ENCODE data around the gene ZNRF2.
"Not testable (repeated sequence)": the region's sequence is repeated elsewhere in the genome, so short reads cannot be mapped to it uniquely, and the experiment has no call there.

ZNRF2 gene

DNA sequence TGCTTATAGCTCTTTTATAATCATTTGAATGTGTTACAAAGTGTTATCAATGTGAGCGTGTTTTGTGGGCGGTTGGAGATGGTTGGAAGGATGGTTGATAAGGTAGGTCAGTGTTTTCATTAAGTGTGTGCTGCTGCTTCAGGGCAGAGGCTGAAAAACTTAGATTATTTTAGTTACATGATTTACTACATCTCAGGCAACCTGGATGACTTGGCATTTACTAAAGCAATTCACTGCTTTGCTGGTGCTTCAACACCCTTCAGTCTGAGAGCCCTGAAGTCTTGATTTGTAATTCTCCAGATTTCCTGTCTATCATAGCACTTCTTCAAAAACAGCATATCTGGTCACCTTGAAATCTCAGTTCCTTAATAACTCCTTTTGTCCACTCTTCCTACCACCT lies 11.9 kb downstream of the ZNRF2 start:
- H3K9ac ChIP-seq, H3K4me3 ChIP-seq, H3K27me3 ChIP-seq: not testable (repeated sequence)
- Histone ChIP-seq H3K9me3 (replicated peaks in 1 of 11) (peaks cover 0 to 24% (median 15%) of the 10 kb centered on the region in 11 experiments; a peak in 12 of 22 replicates), H3K27ac (peak overlapping the region in 1 of 11 experiments; percentile 25; a peak in 1 of 22 replicates), H4K20me1 (peaks cover 5 to 100% (median 13%) of the 10 kb centered on the region in 11 experiments; a peak in 16 of 22 replicates), H3K4me1 (peaks cover 6 to 74% (median 26%) of the 10 kb centered on the region in 10 experiments), H3K4me2 (peak overlapping the region in 5 of 11 experiments; percentile 9 to 48 (median 29); a peak in 6 of 22 replicates), H3K36me3 (peaks cover 0 to 22% (median 4%) of the 10 kb centered on the region in 11 experiments; a peak in 7 of 22 replicates)

DNA sequence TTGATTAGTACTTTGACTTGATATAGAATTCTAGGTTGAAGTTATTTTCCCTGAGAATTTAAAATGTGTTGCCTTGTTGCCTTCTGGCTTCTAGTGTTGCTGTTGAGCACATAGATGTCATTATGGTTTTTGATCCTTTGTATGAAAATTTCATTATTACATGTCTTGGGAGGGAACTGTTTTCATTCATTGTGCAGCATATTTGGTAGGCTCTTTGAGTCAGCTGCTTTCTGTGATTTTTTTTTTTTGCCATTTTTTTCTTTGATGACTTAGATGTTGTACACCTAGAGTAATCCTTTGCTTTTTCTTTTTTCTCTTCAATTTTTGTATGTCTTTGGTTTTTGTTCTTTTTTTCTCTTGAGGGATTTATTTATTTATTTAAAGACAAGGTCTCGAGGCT lies 13.1 kb downstream of the ZNRF2 start:
- not testable (repeated sequence) for H3K4me2 ChIP-seq, H3K27me3 ChIP-seq, H3K27ac ChIP-seq, H3K9ac ChIP-seq, H3K4me3 ChIP-seq
- peaks cover 0 to 25% (median 15%) of the 10 kb centered on the region in 11 experiments; a peak in 12 of 22 replicates for H3K9me3 ChIP-seq (replicated peaks in 1 of 11)
- H4K20me1 ChIP-seq = peaks cover 5 to 100% (median 13%) of the 10 kb centered on the region in 11 experiments; a peak in 16 of 22 replicates
- H3K36me3 ChIP-seq = peaks cover 0 to 22% (median 4%) of the 10 kb centered on the region in 11 experiments; a peak in 7 of 22 replicates
- H3K4me1 ChIP-seq = peaks cover 5 to 79% (median 21%) of the 10 kb centered on the region in 10 experiments; a peak in 19 of 20 replicates

DNA sequence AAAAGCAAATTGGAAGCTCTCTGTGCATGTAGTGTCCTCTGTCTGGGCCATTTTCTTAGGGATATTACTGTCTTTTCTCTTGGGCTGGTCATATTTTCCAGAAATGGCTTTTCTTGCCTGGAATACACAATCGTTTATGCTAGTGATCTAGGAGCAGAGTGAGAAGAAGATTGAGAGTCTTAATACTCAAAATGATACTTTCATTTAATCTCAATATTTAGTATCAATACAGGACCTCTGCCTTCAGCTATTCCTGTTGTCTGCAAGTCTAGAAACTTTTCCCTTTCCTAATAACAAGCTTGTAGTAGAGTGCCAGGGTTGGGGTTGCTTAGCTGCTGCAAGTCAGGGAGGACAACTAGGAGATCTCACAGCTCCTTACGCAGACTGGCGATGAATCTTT lies 14.0 kb downstream of the ZNRF2 start:
- H3K9ac ChIP-seq, H3K4me2 ChIP-seq, H3K4me3 ChIP-seq, H3K27ac ChIP-seq, H3K27me3 ChIP-seq: not testable (repeated sequence)
- Histone ChIP-seq H3K4me1 (peaks cover 5 to 79% (median 17%) of the 10 kb centered on the region in 10 experiments; a peak in 18 of 20 replicates), H3K36me3 (peaks cover 0 to 27% (median 6%) of the 10 kb centered on the region in 11 experiments; a peak in 8 of 22 replicates), H4K20me1 (peaks cover 5 to 100% (median 14%) of the 10 kb centered on the region in 11 experiments; a peak in 16 of 22 replicates), H3K9me3 (replicated peaks in 1 of 11) (peaks cover 0 to 30% (median 15%) of the 10 kb centered on the region in 11 experiments; a peak in 12 of 22 replicates)

- no peak overlapping the region for H3K4me2 ChIP-seq
- peaks cover 0 to 45% (median 23%) of the 10 kb centered on the region in 11 experiments; a peak in 14 of 22 replicates for H3K9me3 ChIP-seq (replicated peaks in 1 of 11)
- no peak overlapping the region for H3K4me3 ChIP-seq
- peaks cover 0 to 100% (median 7%) of the 10 kb centered on the region in 11 experiments; a peak in 12 of 22 replicates for H4K20me1 ChIP-seq
- no peak overlapping the region for H3K9ac ChIP-seq
- TF ChIP-seq Cebpa-rat (IDR thresholded peaks at IDR 0.05) = no peak
- peaks cover 0 to 26% (median 8%) of the 10 kb centered on the region in 11 experiments; a peak in 9 of 22 replicates for H3K36me3 ChIP-seq
- no peaks in the 10 kb centered on the region for H3K27me3 ChIP-seq
- peaks cover 0 to 64% (median 0%) of the 10 kb centered on the region in 10 experiments; a peak in 7 of 20 replicates for H3K4me1 ChIP-seq
- H3K27ac ChIP-seq = no peak overlapping the region
Observed at GRCh38 chr7:30301751-30302150, 17.4 kb downstream of the ZNRF2 start.

GRCh38 chr7:30302656-30303311 lies 18.4 kb downstream of the ZNRF2 start:
- Histone ChIP-seq H3K4me2 (peak overlapping the region in 1 of 11 experiments; percentile 20; a peak in 1 of 22 replicates), H4K20me1 (peaks cover 0 to 100% (median 7%) of the 10 kb centered on the region in 11 experiments; a peak in 12 of 22 replicates)

DNA sequence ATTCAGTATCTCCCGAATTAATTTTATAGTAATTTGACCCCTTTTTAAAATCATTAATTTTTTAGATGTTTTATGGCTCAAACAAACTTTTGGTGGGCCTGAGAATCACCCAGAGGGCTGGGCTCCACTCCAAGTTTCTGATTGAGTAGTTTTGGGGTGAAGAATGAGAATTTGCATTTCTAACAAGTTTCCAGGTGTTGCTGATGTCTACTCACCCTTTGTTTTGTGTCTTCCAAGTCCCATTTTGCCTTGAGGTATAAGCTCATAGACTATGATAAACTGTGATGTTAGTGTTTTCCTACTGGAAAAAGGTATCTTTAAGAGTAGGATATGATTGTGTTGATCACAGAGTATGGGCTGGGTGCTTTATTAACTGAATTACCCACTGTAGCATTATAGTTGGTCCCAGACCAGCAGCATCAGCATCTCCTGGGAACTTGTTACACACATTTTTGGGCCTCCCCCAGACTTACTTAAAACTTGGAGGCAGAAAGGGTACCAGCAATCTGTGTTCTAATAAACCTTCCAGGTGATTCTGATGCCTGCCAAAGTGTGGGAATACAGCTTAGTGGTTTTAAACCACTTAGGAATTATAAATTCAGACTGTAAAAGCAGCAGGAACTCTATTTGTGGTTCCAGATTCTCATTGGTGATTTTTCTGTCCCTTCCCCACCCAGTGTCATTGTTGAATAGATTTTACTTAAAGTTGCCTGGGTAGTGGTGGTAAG lies 19.1 kb downstream of the ZNRF2 start:
- H4K20me1 ChIP-seq = peaks cover 0 to 100% (median 7%) of the 10 kb centered on the region in 11 experiments; a peak in 11 of 22 replicates
- peaks cover 0 to 59% (median 35%) of the 10 kb centered on the region in 11 experiments; a peak in 17 of 22 replicates for H3K9me3 ChIP-seq (replicated peaks in 1 of 11)
- no peaks in the 10 kb centered on the region for H3K27me3 ChIP-seq
- TF ChIP-seq Cebpa-rat (IDR thresholded peaks at IDR 0.05) = no peak
- H3K4me2 ChIP-seq = 0 out of 22 replicates have a peak overlapping the region, but pooled peaks of 2 of the 11 experiments have one; percentile 10 to 28
- H3K4me1 ChIP-seq = peaks cover 0 to 77% (median 7%) of the 10 kb centered on the region in 10 experiments; a peak in 12 of 20 replicates
- H3K36me3 ChIP-seq = peaks cover 0 to 32% (median 12%) of the 10 kb centered on the region in 11 experiments; a peak in 9 of 22 replicates
- H3K9ac ChIP-seq = no peak overlapping the region
- H3K4me3 ChIP-seq = no peak overlapping the region
- H3K27ac ChIP-seq = no peak overlapping the region

More at GRCh38 chr7:30302656-30303311, 18.4 kb downstream of the ZNRF2 start:
- Histone ChIP-seq H3K27ac (no peak overlapping the region), H3K27me3 (no peaks in the 10 kb centered on the region), H3K4me3 (no peak overlapping the region), H3K36me3 (peaks cover 0 to 32% (median 12%) of the 10 kb centered on the region in 11 experiments; a peak in 9 of 22 replicates), H3K9ac (no peak overlapping the region), H3K9me3 (replicated peaks in 1 of 11) (peaks cover 0 to 53% (median 33%) of the 10 kb centered on the region in 11 experiments; a peak in 17 of 22 replicates), H3K4me1 (peaks cover 0 to 73% (median under 1%) of the 10 kb centered on the region in 10 experiments; a peak in 7 of 20 replicates)
- no peak for TF ChIP-seq Cebpa-rat (IDR thresholded peaks at IDR 0.05)

DNA sequence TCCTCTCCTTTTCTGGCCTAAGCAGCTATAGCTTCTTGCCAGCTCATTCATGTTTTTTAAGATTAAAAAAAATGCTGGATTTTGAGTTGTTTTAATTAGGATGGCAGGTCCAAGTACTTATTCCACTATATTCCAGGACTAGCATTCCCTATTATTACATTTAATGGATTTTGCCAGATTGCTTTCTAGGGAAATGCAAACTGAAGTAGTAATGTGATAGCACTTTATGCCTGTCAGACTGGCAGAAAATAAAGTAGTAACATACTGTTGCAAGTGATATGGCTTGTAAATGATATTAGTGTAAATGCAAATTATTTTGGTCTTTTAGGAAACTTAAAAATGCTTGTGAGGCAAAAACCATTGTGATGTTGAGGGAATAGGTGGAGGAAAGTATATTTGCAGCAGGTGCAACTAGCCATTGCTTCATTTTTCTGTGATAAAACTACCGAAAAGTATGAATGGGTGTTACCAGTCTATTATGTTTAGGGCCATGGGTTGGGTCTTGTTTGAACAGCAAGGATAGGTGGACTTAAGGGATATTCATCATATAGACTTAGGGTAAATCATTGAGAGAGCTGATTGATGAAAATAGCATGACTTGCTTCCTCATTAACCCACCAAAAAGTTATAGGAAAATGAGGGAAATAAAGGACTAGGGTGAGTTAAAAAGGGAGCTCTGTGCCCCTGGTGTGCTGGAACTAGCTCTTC lies 19.9 kb downstream of the ZNRF2 start:
- H4K20me1 ChIP-seq = peaks cover 0 to 100% (median 7%) of the 10 kb centered on the region in 11 experiments; a peak in 11 of 22 replicates
- H3K9me3 ChIP-seq (replicated peaks in 1 of 11) = peaks cover 0 to 53% (median 32%) of the 10 kb centered on the region in 11 experiments; a peak in 17 of 22 replicates
- H3K4me1 ChIP-seq = peaks cover 0 to 78% (median 7%) of the 10 kb centered on the region in 10 experiments; a peak in 12 of 20 replicates
- no peak overlapping the region for H3K27ac ChIP-seq
- TF ChIP-seq Cebpa-rat (IDR thresholded peaks at IDR 0.05) = no peak
- H3K27me3 ChIP-seq = no peaks in the 10 kb centered on the region
- peaks cover 0 to 31% (median 12%) of the 10 kb centered on the region in 11 experiments; a peak in 9 of 22 replicates for H3K36me3 ChIP-seq
- H3K4me2 ChIP-seq = peak overlapping the region in 2 of 11 experiments; percentile 10 to 28; a peak in 2 of 22 replicates
- no peak overlapping the region for H3K9ac ChIP-seq
- H3K4me3 ChIP-seq = no peak overlapping the region

DNA sequence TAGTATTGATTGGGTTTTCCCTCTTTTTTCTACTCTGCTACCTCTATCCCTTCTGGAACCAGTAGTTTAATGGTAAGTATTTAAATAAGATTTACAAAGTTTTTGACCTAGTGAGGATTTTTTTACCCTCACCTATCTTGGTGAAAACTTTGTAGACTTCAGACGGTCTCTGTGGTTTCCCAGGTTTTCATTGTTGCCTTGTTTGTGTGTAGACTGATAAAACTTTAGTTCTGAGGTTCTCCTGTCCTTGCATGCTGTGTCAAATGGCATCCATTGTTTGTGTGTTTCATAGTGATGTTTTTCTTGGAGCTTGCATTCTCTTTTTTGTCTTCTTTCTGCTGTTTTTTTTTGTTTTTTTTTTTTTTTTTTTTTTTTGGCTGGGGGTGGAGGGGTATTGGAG lies 22.6 kb downstream of the ZNRF2 start:
- TF ChIP-seq Cebpa-rat (IDR thresholded peaks at IDR 0.05) = no peak
- Histone ChIP-seq H3K27me3 (no peaks in the 10 kb centered on the region), H4K20me1 (peaks cover 0 to 100% (median 19%) of the 10 kb centered on the region in 11 experiments; a peak in 13 of 22 replicates), H3K27ac (no peak overlapping the region), H3K9ac (no peak overlapping the region), H3K4me3 (no peak overlapping the region), H3K36me3 (peaks cover 0 to 15% (median 3%) of the 10 kb centered on the region in 11 experiments; a peak in 2 of 22 replicates), H3K9me3 (replicated peaks in 1 of 11) (peaks cover 0 to 34% (median 19%) of the 10 kb centered on the region in 11 experiments; a peak in 16 of 22 replicates), H3K4me2 (0 out of 22 replicates have a peak overlapping the region, but pooled peaks of 1 of the 11 experiments have one; percentile 4), H3K4me1 (peaks cover 0 to 79% (median 7%) of the 10 kb centered on the region in 10 experiments; a peak in 10 of 20 replicates)

Data from BLaER1 treated with 17β-estradiol and CSF1 and Interleukin-3, amounts not matched to agents 10 nM and 100 nM (cell line).